Hepatocyte (in vitro differentiated cells): ENCODE data around the gene DCT. TPM values are rescaled to one million over a fixed set of nuclear protein-coding genes. Genes with fewer than 3 reads are reported as not detected.

Experiments
- DNase-seq: peaks from one replicate; pipeline ENCODE4 v3.0.0-alpha.2; 2016; ENCODE audit warnings: low spot score
- H2AFZ ChIP-seq: fragments of 200-600 bp; sonication (generic); 2 replicates; pipeline ENCODE4 v1.6.0; 2016; ENCODE audit warnings: antibody characterized with exemption, mild to moderate bottlenecking
- H3K27ac ChIP-seq: fragments of 200-600 bp; sonication (generic); 2 replicates; pipeline ENCODE4 v1.5.1; 2016; ENCODE audit warnings: mild to moderate bottlenecking
- H3K27me3 ChIP-seq: fragments of 200-600 bp; sonication (generic); 2 replicates; pipeline ENCODE4 v1.6.1; 2016
- H3K36me3 ChIP-seq: fragments of 200-600 bp; sonication (generic); replicated peaks from 2 replicates; pipeline ENCODE4 v1.5.1; 2016; ENCODE audit warnings: low read depth; ENCODE audit not compliant: insufficient read depth
- H3K4me1 ChIP-seq: fragments of 200-600 bp; sonication (generic); 2 replicates; pipeline ENCODE4 v1.5.1; 2016; ENCODE audit warnings: mild to moderate bottlenecking, moderate library complexity; ENCODE audit not compliant: insufficient read depth
- H3K4me2 ChIP-seq: fragments of 200-600 bp; sonication (generic); 2 replicates; pipeline ENCODE4 v1.6.0; 2016
- H3K4me3 ChIP-seq: fragments of 200-600 bp; sonication (generic); 2 replicates; pipeline ENCODE4 v1.5.1; 2016; ENCODE audit warnings: mild to moderate bottlenecking
- H3K79me2 ChIP-seq: fragments of 200-600 bp; sonication (generic); 2 replicates; pipeline ENCODE4 v1.6.0; 2017; ENCODE audit warnings: mild to moderate bottlenecking
- H3K9me2 ChIP-seq: fragments of 200-600 bp; sonication (generic); replicated peaks from 2 replicates; pipeline ENCODE4 v1.6.0; 2017; ENCODE audit warnings: mild to moderate bottlenecking; ENCODE audit not compliant: insufficient read depth
- H3K9me3 ChIP-seq: fragments of 200-600 bp; sonication (generic); 2 replicates; pipeline ENCODE4 v1.5.1; 2016; ENCODE audit warnings: low read depth, mild to moderate bottlenecking
- H4K20me1 ChIP-seq: fragments of 200-600 bp; sonication (generic); 2 replicates; pipeline ENCODE4 v1.6.0; 2016; ENCODE audit warnings: mild to moderate bottlenecking; ENCODE audit not compliant: insufficient read depth, poor library complexity, severe bottlenecking
- CTCF ChIP-seq: fragments of 200-600 bp; sonication (generic); IDR thresholded peaks from 2 replicates; pipeline ENCODE4 v1.5.1; 2016; ENCODE audit warnings: antibody characterized with exemption, mild to moderate bottlenecking; ENCODE audit not compliant: poor library complexity
- EZH2 ChIP-seq: fragments of 200-600 bp; sonication (generic); IDR thresholded peaks from 2 replicates; pipeline ENCODE4 v1.6.1; 2016; ENCODE audit warnings: antibody characterized with exemption, mild to moderate bottlenecking, borderline replicate concordance
- EZH2phosphoT487 ChIP-seq: fragments of 200-600 bp; sonication (generic); IDR thresholded peaks from one replicate; pipeline ENCODE4 v1.6.1; 2018; ENCODE audit warnings: antibody characterized with exemption, mild to moderate bottlenecking, low read depth, moderate library complexity; ENCODE audit not compliant: unreplicated experiment, severe bottlenecking
- WGBS: methylation state at CpG from one replicate; pipeline ENCODE4 v1.1.6; 2016; ENCODE audit warnings: low lambda C conversion rate; ENCODE audit errors: missing lambda C conversion rate; 5-methylcytosine and 5-hydroxymethylcytosine counted together
- polyA plus RNA-seq: library from polyadenylated mRNA; unstranded; fragments of >200 nt; fragmentation: Nextera tagmentation; extraction: Ambion mirVana; gene quantifications from 2 replicates; pipeline ENCODE4 v1.2.1, GENCODE V29; 2016
- total RNA-seq: library from RNA; depleted of rRNA; stranded (reverse); fragments of >200 nt; gene quantifications from 2 replicates; pipeline ENCODE4 v1.2.3, GENCODE V29; 2014

The DCT gene
- total and polyA plus RNA-seq, 2 experiments from 2014 or later: not detected

DNA sequence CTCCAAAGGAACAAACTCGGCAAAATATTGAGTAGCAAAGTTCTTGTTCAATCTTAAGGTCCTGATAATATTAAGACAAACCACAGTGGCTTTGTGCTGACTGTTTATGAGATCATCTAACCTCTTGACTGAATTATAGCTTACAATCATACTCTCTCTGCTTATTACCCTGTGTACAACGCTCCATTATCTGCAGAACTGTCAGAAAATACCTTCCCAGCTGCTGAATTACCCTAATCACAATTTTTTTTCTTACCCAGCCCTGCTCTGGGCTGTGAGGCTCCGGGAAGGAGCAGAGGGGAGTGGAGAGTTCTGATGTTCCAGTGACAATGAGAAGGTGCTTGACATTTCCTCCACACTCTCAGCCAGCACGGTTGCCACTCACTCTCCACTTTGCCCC lies 64.8 kb downstream of the DCT start:
- Histone ChIP-seq H3K4me3 (no peak overlapping the region), H3K27ac (no peak overlapping the region), H3K79me2 (no peaks in the 10 kb centered on the region), H3K9me3 (no peaks in the 10 kb centered on the region), H2AFZ (no peak overlapping the region), H3K27me3 (no peaks in the 10 kb centered on the region), H3K36me3 (no peaks in the 10 kb centered on the region), H4K20me1 (no peaks in the 10 kb centered on the region), H3K9me2 (no peaks in the 10 kb centered on the region), H3K4me1 (peaks cover 11% of the 10 kb centered on the region), H3K4me2 (peak overlapping the region; percentile 47)
- TF ChIP-seq EZH2: no peak
- TF ChIP-seq EZH2phosphoT487: no peak
- no peak for TF ChIP-seq CTCF
- 23% methylated on average over 4 of the region's 4 CpGs for WGBS
- no peak for DNase-seq

DNA sequence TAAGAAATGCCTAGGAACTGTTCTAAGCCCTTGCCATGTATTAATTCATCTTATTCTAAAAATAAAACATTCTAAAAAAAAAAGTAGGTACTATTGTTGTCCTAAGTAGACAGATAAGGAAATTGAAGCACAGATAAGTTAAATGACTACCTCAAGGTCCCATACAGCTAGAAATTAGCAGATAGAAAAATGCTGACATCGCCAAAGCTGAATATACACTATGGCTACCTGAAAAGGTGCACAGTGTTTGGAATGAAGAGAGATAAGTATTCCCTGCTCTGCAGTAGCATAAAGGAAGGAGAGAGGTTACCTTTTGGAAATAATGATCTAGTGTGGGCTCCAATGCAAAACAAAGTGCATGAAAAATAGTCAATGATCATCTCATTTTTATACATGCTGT lies 65.3 kb downstream of the DCT start:
- Histone ChIP-seq H2AFZ (no peak overlapping the region), H4K20me1 (no peaks in the 10 kb centered on the region), H3K27ac (no peak overlapping the region), H3K79me2 (no peaks in the 10 kb centered on the region), H3K9me3 (no peaks in the 10 kb centered on the region), H3K4me3 (no peak overlapping the region), H3K27me3 (no peaks in the 10 kb centered on the region), H3K4me1 (peaks cover 11% of the 10 kb centered on the region), H3K4me2 (no peak overlapping the region), H3K9me2 (no peaks in the 10 kb centered on the region), H3K36me3 (no peaks in the 10 kb centered on the region)
- DNase-seq: no peak
- no peak for TF ChIP-seq CTCF
- TF ChIP-seq EZH2phosphoT487: no peak
- no peak for TF ChIP-seq EZH2
- WGBS: 94% methylated on average over 1 of the region's 1 CpG

- DNase-seq: no peak
- no peaks in the 10 kb centered on the region for H3K9me2 ChIP-seq
- H3K4me2 ChIP-seq: no peak overlapping the region
- peaks cover 11% of the 10 kb centered on the region for H3K4me1 ChIP-seq
- H2AFZ ChIP-seq: no peak overlapping the region
- H4K20me1 ChIP-seq: no peaks in the 10 kb centered on the region
- H3K9me3 ChIP-seq: no peaks in the 10 kb centered on the region
- H3K36me3 ChIP-seq: no peaks in the 10 kb centered on the region
- TF ChIP-seq EZH2 (no peak), CTCF (no peak), EZH2phosphoT487 (no peak)
- H3K4me3 ChIP-seq: no peak overlapping the region
- H3K79me2 ChIP-seq: no peaks in the 10 kb centered on the region
- no peaks in the 10 kb centered on the region for H3K27me3 ChIP-seq
- no peak overlapping the region for H3K27ac ChIP-seq
Observed at GRCh38 chr13:94413598-94413944, 65.9 kb downstream of the DCT start.
